Activated CD4-positive, alpha-beta memory T cell treated with anti-CD3 and anti-CD28 coated beads for 36 hours (primary cell): ENCODE measurements around the gene SYT9. TPM values are rescaled to one million over a fixed set of nuclear protein-coding genes. Genes with fewer than 3 reads are reported as not detected.
A peak's percentile ranks its signal among the peaks of the same experiment; 100 is the strongest.

Experiments
- CTCF ChIA-PET: fragments of 350-600 bp; sonication (Branson Sonifier 250); formaldehyde crosslinking; loops from one replicate; lab custom pipeline; 2021; ENCODE audit warnings: antibody characterized with exemption, inconsistent platforms; lab: Charles Lee
- POLR2A ChIA-PET: fragments of 350-600 bp; sonication (Branson Sonifier 250); formaldehyde crosslinking; loops from one replicate; lab custom pipeline; 2021; ENCODE audit warnings: antibody characterized with exemption; lab: Charles Lee
- DNase-seq: peaks from one replicate; pipeline ENCODE4 v3.0.0-alpha.2; 2020
- H3K27ac Mint-ChIP-seq: one replicate; pipeline ENCODE4 v1.8.0; 2021; ENCODE audit warnings: mixed read lengths
- H3K27me3 Mint-ChIP-seq: one replicate; pipeline ENCODE4 v1.8.0; 2021; ENCODE audit warnings: mixed read lengths
- H3K36me3 Mint-ChIP-seq: one replicate; pipeline ENCODE4 v1.8.0; 2021; ENCODE audit warnings: mixed read lengths
- H3K4me1 Mint-ChIP-seq: one replicate; pipeline ENCODE4 v1.8.0; 2021; ENCODE audit warnings: low read depth, mixed read lengths
- H3K4me3 Mint-ChIP-seq: one replicate; pipeline ENCODE4 v1.8.0; 2021; ENCODE audit warnings: mild to moderate bottlenecking, mixed read lengths
- H3K9me3 Mint-ChIP-seq: one replicate; pipeline ENCODE4 v1.8.0; 2021; ENCODE audit warnings: mixed read lengths
- intact Hi-C: fragments of 100-400 bp; cut with micrococcal nuclease; formaldehyde crosslinking; loops from one replicate; pipeline ENCODE4 v1.15.1; 2023
- total RNA-seq, 2 experiments: library from RNA; stranded (reverse); gene quantifications; one replicate each; pipeline ENCODE4 v1.2.3, GENCODE V29; 2021

SYT9 gene
- total RNA-seq, 2 experiments from 2014 or later = not detected

- no peak overlapping the region for H3K4me3 Mint-ChIP-seq
- CTCF ChIA-PET = interaction anchor here (0.6 to 1.3 kb wide), 3 partner anchors 11 to 59 kb away, joined by 3 read pairs; partner anchors contain the start of gene PPFIBP2
- H3K9me3 Mint-ChIP-seq = no peaks in the 10 kb centered on the region
- H3K4me1 Mint-ChIP-seq = peaks cover 3% of the 10 kb centered on the region
- no peaks in the 10 kb centered on the region for H3K36me3 Mint-ChIP-seq
- no peak for DNase-seq
- peaks cover 2% of the 10 kb centered on the region for H3K27me3 Mint-ChIP-seq
- POLR2A ChIA-PET = no interaction called here
- H3K27ac Mint-ChIP-seq = no peak overlapping the region
- intact Hi-C loops = no loop called here
Observed at GRCh38 chr11:7501251-7501650, 249.5 kb downstream of the SYT9 start.

DNA sequence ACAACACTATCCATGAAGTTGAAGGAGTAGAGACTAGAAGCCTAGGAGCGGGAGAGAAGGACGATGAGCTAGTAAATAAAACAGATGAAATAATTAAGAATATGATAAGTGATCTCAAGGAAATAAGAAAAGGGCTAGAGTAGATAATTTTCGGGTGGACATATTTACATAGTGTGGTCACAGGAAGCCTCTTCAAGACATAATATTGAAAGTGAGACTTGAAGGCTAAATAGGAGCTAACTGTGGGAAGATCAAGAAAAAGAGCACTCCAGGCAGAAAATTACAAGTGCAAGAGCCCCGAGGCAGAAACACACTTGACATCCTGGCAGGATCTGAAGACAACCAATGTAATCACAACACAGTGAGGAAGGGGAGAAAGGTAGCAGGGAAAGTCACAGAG, 250.2 kb downstream of the SYT9 start:
- Mint-ChIP-seq H3K36me3 (no peaks in the 10 kb centered on the region), H3K4me3 (no peak overlapping the region), H3K27ac (no peak overlapping the region), H3K4me1 (no peaks in the 10 kb centered on the region), H3K9me3 (no peaks in the 10 kb centered on the region), H3K27me3 (no peaks in the 10 kb centered on the region)
- no peak for DNase-seq
- ChIA-PET CTCF (interaction anchor here (0.6 to 0.8 kb wide), 2 partner anchors 12 to 59 kb away, joined by 3 read pairs; partner anchors contain the start of gene PPFIBP2), POLR2A (no interaction called here)
- intact Hi-C loops = no loop called here

DNA sequence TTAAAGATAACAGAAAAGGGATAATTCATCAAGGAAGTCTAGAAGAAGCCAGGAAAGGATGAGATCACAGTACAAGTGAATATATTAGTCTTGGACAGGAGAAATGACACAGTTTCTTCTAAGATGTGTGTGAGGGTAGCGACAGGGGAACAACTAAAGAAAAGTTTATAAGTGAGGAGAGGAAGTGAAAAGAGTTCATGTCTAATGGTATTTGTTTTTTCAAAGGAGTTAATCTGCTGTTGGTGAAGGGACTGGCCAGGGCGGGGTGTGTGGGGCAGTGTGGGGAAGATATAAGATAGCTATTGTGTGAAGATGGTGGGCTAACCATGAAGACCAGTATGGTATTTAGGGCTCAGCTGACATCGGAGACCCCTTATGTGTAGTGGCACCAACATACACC, 254.5 kb downstream of the SYT9 start:
- Mint-ChIP-seq H3K27me3 (no peaks in the 10 kb centered on the region), H3K9me3 (no peaks in the 10 kb centered on the region), H3K4me3 (no peak overlapping the region), H3K27ac (no peak overlapping the region), H3K4me1 (no peaks in the 10 kb centered on the region), H3K36me3 (no peaks in the 10 kb centered on the region)
- POLR2A ChIA-PET = no interaction called here
- no peak for DNase-seq
- intact Hi-C loops = no loop called here
- CTCF ChIA-PET = interaction anchor here (0.7 to 3.1 kb wide), 2 partner anchors 64 to 159 kb away, joined by 3 to 10 read pairs; no protein-coding TSS in a partner anchor

- ChIA-PET POLR2A (no interaction called here), CTCF (interaction anchor here (1.0 to 3.1 kb wide), 2 partner anchors 149 to 158 kb away, joined by 4 to 10 read pairs; no protein-coding TSS in a partner anchor)
- H3K4me3 Mint-ChIP-seq = no peak overlapping the region
- DNase-seq = no peak
- H3K27me3 Mint-ChIP-seq = no peaks in the 10 kb centered on the region
- H3K4me1 Mint-ChIP-seq = peaks cover 2% of the 10 kb centered on the region
- no peak overlapping the region for H3K27ac Mint-ChIP-seq
- no peaks in the 10 kb centered on the region for H3K9me3 Mint-ChIP-seq
- intact Hi-C loops = no loop called here
- no peaks in the 10 kb centered on the region for H3K36me3 Mint-ChIP-seq
Observed at GRCh38 chr11:7508087-7508486, 256.4 kb downstream of the SYT9 start.

DNA sequence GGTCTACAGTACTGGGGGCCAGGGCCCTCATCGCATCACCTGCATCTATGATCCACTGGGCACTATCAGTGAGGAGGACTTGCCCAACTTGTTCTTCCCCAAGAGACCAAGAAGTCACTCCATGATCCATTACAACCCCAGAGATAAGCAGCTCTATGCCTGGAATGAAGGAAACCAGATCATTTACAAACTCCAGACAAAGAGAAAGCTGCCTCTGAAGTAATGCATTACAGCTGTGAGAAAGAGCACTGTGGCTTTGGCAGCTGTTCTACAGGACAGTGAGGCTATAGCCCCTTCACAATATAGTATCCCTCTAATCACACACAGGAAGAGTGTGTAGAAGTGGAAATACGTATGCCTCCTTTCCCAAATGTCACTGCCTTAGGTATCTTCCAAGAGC, 258.3 kb downstream of the SYT9 start:
- no peak for DNase-seq
- H3K27ac Mint-ChIP-seq = no peak overlapping the region
- H3K4me3 Mint-ChIP-seq = no peak overlapping the region
- POLR2A ChIA-PET = no interaction called here
- H3K36me3 Mint-ChIP-seq = no peaks in the 10 kb centered on the region
- H3K27me3 Mint-ChIP-seq = no peaks in the 10 kb centered on the region
- peaks cover 5% of the 10 kb centered on the region for H3K4me1 Mint-ChIP-seq
- CTCF ChIA-PET = interaction anchor here (1.2 to 5.3 kb wide), 3 partner anchors 146 to 185 kb away, joined by 3 to 23 read pairs (median 3); no protein-coding TSS in a partner anchor
- intact Hi-C loops = no loop called here
- no peaks in the 10 kb centered on the region for H3K9me3 Mint-ChIP-seq

GRCh38 chr11:7511401-7511800, 259.7 kb downstream of the SYT9 start:
- Mint-ChIP-seq H3K27ac (no peak overlapping the region), H3K36me3 (no peaks in the 10 kb centered on the region), H3K9me3 (no peaks in the 10 kb centered on the region), H3K4me1 (peaks cover 17% of the 10 kb centered on the region), H3K4me3 (no peak overlapping the region), H3K27me3 (no peaks in the 10 kb centered on the region)
- intact Hi-C loops = no loop called here
- no peak for DNase-seq
- POLR2A ChIA-PET = no interaction called here
- CTCF ChIA-PET = interaction anchor here (0.8 to 5.3 kb wide), 8 partner anchors 12 to 413 kb away, joined by 3 to 41 read pairs (median 6); no protein-coding TSS in a partner anchor

DNA sequence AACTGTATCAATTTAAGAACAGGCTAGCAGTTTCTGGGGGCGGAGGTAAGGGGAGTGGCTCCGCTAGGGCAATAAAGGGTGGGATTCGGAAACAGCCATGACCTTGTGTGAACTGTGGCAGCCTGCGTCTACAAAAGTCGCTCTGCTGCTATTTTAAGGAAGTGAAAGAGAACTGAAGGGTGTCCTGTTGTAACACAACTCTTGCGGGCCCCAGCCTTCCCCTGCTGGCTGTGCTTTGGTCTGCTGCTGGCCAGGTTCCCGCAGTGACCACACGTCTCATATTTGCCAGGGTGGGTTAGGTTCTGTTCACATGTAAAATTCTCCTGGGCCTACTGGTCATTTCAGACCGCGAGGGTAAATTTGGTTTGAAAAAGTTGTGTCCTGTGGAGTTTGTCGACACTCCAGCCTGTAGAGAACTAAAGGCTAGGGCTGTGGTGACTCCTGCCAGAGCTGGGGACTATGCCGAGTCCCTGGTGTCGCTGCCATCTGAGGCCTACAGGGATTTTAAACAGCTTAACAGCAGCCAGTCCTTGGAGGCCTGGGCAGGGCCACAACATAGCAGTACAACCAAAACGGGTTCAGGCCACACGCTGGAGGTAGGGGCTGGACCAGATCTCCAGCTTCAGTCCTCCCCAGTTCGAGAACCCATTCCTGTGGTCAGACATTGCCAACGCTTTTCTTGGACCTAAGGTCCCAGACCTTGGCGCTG, 261.0 kb downstream of the SYT9 start:
- intact Hi-C loops = loop anchor here (1.0 to 2.0 kb wide), 5 partner anchors 26 to 475 kb away; partner anchors contain the start of gene EIF3F
- Mint-ChIP-seq H3K27ac (peak overlapping the region; percentile 80), H3K9me3 (no peaks in the 10 kb centered on the region), H3K4me1 (peaks cover 24% of the 10 kb centered on the region), H3K27me3 (no peaks in the 10 kb centered on the region), H3K4me3 (peak overlapping the region; percentile 85), H3K36me3 (no peaks in the 10 kb centered on the region)
- ChIA-PET CTCF (interaction anchor here (0.6 to 5.3 kb wide), 25 partner anchors 9 to 415 kb away, joined by 3 to 41 read pairs (median 4); no protein-coding TSS in a partner anchor), POLR2A (no interaction called here)
- DNase-seq = no peak

GRCh38 chr11:7513234-7514098, 261.8 kb downstream of the SYT9 start, which contains the start of gene PPFIBP2:
Gene PPFIBP2 (plus strand): TSS chr11:7513999. CDS start chr11:7549476, 35,477 bp downstream.
- peak; percentile 88 for DNase-seq
- peak within 1 kb of the TSS; percentile 80 for H3K27ac Mint-ChIP-seq
- H3K4me3 Mint-ChIP-seq = peak within 1 kb of the TSS; percentile 85
- H3K36me3 Mint-ChIP-seq = no peaks in the 10 kb centered on the region
- H3K4me1 Mint-ChIP-seq = peaks cover 24% of the 10 kb centered on the region
- ChIA-PET POLR2A (no interaction called here), CTCF (interaction anchor here (0.6 to 5.3 kb wide), 29 partner anchors 8 to 474 kb away, joined by 3 to 41 read pairs (median 4); partner anchors contain the start of gene EIF3F)
- H3K9me3 Mint-ChIP-seq = no peaks in the 10 kb centered on the region
- intact Hi-C loops = loop anchor here (1.0 to 2.0 kb wide), 5 partner anchors 25 to 474 kb away; partner anchors contain the start of gene EIF3F
- H3K27me3 Mint-ChIP-seq = no peaks in the 10 kb centered on the region

DNA sequence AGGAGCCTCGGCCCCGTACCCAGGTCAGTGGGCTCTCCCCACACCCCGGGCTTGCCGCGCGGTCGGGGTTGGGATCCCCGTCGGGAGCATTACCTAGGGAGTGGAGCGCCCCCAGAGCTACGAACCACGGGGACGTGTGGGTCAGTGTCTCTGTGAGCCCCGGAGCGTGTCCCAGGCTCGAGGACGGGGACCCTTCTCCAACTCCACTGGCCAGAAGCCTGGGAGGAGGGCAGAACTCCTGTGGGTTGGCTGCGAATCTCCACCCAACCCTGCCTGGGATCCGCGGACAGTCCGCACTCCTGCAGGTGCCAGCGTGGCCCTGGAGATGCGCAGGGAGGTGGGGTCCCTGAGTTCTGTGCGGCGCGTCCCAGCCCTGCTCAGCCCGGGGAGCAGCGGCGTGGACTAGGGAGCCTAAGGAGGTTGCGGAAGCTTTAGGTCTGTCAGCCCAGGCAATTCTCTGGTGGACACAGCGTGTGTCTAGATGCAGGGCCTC, 262.4 kb downstream of the SYT9 start:
- H3K27me3 Mint-ChIP-seq = no peaks in the 10 kb centered on the region
- peak overlapping the region; percentile 85 for H3K4me3 Mint-ChIP-seq
- ChIA-PET POLR2A (interaction anchor here (1.5 kb wide), 1 partner anchor 20 kb away, joined by 4 read pairs; no protein-coding TSS in a partner anchor), CTCF (interaction anchor here (0.6 to 5.3 kb wide), 20 partner anchors 9 to 473 kb away, joined by 3 to 41 read pairs (median 4); partner anchors contain the start of gene EIF3F)
- H3K27ac Mint-ChIP-seq = no peak overlapping the region
- peaks cover 24% of the 10 kb centered on the region for H3K4me1 Mint-ChIP-seq
- DNase-seq = peak; percentile 35
- no peaks in the 10 kb centered on the region for H3K36me3 Mint-ChIP-seq
- intact Hi-C loops = no loop called here
- H3K9me3 Mint-ChIP-seq = no peaks in the 10 kb centered on the region

DNA sequence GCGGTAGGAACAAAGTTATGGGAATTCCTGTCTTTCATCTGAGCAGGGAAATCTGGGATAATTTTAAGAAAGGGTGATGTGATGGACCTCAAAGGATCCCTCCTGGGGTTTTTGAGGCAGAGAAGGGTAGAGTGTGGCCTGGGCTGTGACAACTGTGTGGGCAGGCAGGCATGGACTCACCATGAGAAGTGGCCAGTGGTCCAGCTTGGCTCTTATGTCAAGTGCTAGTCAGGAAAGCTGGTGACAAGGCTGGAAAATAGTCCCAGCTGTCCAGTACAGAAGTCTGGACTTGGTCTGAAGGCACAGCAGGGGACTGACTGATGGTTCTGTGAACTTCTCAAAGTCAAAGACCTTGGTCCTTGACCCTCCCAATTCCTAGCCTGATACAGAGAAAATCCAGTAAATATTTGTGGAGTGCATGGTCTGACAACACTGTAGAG, 263.8 kb downstream of the SYT9 start:
- intact Hi-C loops = no loop called here
- Mint-ChIP-seq H3K4me1 (peaks cover 24% of the 10 kb centered on the region), H3K36me3 (no peaks in the 10 kb centered on the region), H3K9me3 (no peaks in the 10 kb centered on the region), H3K27ac (no peak overlapping the region), H3K4me3 (no peak overlapping the region), H3K27me3 (no peaks in the 10 kb centered on the region)
- DNase-seq = no peak
- CTCF ChIA-PET = interaction anchor here (0.6 to 4.4 kb wide), 5 partner anchors 11 to 150 kb away, joined by 3 to 41 read pairs (median 5); no protein-coding TSS in a partner anchor
- POLR2A ChIA-PET = interaction anchor here (1.5 kb wide), 1 partner anchor 18 kb away, joined by 4 read pairs; no protein-coding TSS in a partner anchor

DNA sequence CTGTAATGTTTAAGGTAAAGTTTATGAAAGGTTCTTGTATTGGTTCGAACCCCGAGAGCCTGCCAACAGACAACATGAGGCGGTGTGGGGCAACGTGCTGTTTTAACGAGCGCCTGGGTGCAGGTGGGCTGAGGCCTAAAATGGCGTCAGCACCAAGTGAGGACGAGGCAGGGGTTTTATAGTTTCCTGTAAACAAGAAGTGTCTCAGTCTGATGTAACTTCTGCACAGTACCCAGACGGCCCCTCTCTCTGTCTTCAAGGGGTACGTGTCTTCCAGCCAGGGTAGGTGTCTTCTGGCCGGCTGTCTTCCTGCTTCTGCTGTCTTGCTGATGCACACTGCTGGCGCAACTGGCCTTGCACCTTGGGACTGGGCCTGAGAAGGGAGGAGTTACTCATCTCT, 264.8 kb downstream of the SYT9 start:
- Mint-ChIP-seq H3K9me3 (no peaks in the 10 kb centered on the region), H3K4me3 (no peak overlapping the region), H3K36me3 (no peaks in the 10 kb centered on the region), H3K4me1 (peaks cover 24% of the 10 kb centered on the region), H3K27me3 (no peaks in the 10 kb centered on the region), H3K27ac (no peak overlapping the region)
- POLR2A ChIA-PET = no interaction called here
- CTCF ChIA-PET = interaction anchor here (0.6 kb wide), 1 partner anchor 33 kb away, joined by 3 read pairs; no protein-coding TSS in a partner anchor
- intact Hi-C loops = no loop called here
- no peak for DNase-seq
